ENCODE results near the gene RMDN2. TPM values are rescaled to one million over a fixed set of nuclear protein-coding genes. Genes with fewer than 3 reads are reported as not detected.
"Not testable (repeated sequence)": the region's sequence is repeated elsewhere in the genome, so short reads cannot be mapped to it uniquely, and the experiment has no call there.

RMDN2 gene
- total RNA-seq, 1 experiment from 2014 or later: 4.3 TPM

DNA sequence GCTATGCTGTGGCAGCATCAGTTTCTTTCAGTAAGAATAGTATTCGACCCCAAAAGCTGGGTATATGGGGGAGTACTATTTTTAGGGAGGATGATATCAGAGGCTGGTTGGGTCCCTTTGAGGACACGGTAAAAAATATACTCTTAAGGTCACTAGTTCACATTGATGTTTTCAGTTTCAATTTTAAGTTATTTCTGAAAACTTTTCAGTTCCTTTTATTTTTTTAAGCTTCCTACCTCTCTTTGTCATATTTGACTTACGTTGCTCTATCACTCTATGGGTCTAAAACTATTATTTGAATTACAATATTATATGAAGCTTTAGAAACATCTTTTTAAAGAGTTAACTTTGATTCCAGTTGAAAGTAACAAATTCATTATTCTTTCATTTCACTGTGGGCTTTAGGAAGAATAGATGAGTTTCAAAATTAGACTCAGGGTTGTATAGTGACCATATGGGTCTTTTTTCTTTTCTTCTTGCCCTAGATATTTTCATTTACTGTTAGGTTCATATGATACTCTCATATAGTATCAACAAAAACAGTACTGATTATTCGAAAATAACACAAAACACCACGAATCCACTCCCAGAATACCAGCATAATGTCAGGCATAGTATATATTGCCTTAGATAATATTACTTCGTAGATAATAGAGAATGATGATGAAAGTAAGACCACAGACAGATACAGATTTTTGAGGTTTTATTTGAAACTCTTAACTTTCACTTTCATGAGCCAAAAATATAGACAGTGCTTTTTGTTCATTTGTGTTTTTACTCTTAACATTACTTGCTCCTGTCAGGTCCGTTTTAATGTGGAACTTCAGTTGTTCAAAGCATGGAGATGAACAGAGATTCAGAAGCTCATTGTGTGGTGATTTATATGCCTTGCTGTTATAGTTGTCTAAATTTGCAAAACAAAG, 9.8 kb downstream of the RMDN2 start:
- Mint-ChIP-seq H3K27ac (ENCODE audit: unreplicated experiment) (no peak overlapping the region), H3K36me3 (ENCODE audit: insufficient read depth, unreplicated experiment) (peaks cover 5% of the 10 kb centered on the region), H3K9me3 (ENCODE audit: unreplicated experiment) (peaks cover 16% of the 10 kb centered on the region), H3K27me3 (ENCODE audit: insufficient read depth, unreplicated experiment) (no peaks in the 10 kb centered on the region), H3K4me1 (ENCODE audit: low read depth, unreplicated experiment) (peaks cover 22% of the 10 kb centered on the region), H3K4me3 (ENCODE audit: unreplicated experiment) (no peak overlapping the region)
- H3K27me3 ChIP-seq (replicated peaks; ENCODE audit: control insufficient read depth, insufficient read depth, low read length): no peaks in the 10 kb centered on the region
- TF ChIP-seq, protein P1, sequence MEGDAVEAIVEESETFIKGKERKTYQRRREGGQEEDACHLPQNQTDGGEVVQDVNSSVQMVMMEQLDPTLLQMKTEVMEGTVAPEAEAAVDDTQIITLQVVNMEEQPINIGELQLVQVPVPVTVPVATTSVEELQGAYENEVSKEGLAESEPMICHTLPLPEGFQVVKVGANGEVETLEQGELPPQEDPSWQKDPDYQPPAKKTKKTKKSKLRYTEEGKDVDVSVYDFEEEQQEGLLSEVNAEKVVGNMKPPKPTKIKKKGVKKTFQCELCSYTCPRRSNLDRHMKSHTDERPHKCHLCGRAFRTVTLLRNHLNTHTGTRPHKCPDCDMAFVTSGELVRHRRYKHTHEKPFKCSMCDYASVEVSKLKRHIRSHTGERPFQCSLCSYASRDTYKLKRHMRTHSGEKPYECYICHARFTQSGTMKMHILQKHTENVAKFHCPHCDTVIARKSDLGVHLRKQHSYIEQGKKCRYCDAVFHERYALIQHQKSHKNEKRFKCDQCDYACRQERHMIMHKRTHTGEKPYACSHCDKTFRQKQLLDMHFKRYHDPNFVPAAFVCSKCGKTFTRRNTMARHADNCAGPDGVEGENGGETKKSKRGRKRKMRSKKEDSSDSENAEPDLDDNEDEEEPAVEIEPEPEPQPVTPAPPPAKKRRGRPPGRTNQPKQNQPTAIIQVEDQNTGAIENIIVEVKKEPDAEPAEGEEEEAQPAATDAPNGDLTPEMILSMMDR (IDR thresholded peaks at IDR 0.05; ENCODE audit: insufficient read depth in 1 of 2, low read depth in 1 of 2, low read length in 1 of 2, severe bottlenecking in 1 of 2, unreplicated experiment in 1 of 2): no peak
- POLR2A ChIA-PET: no interaction called here
- intact Hi-C loops (cut with micrococcal nuclease; ENCODE audit: unreplicated experiment): no loop called here
- BruUV-seq (replicated peaks): no TSS peak
- H3K4me3 ChIP-seq (ENCODE audit: low read depth, low read length): no peak overlapping the region
- H3K36me3 ChIP-seq (ENCODE audit: control insufficient read depth, insufficient read depth, low read length): no peaks in the 10 kb centered on the region
- peaks cover 10% of the 10 kb centered on the region; the same call in 1 of the 2 replicates for H3K4me1 ChIP-seq
- CTCF ChIA-PET: no interaction called here
- DNase-seq: no peak
- H3K9me3 ChIP-seq: no peaks in the 10 kb centered on the region; the same call in 1 of the 2 replicates

DNA sequence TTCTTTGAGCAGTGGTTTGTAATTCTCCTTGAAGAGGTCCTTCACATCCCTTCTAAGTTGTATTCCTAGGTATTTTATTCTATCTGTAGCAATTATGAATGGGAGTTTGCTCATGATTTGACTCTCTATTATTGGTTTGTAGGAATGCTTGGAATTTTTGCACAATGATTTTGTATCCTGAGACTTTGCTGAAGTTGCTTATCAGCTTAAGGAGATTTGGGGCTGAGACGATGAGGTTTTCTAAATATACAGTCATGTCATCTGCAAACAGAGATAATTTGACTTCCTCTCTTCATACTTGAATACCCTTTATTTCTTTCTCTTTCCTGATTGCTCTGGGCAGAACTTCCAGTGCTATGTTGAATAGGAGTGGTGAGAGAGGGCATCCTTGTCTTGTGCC, 12.5 kb downstream of the RMDN2 start:
- H3K27me3 ChIP-seq (replicated peaks; ENCODE audit: control insufficient read depth, insufficient read depth, low read length); H3K4me3 ChIP-seq (ENCODE audit: low read depth, low read length); POLR2A ChIA-PET; H3K36me3 Mint-ChIP-seq (ENCODE audit: insufficient read depth, unreplicated experiment); CTCF ChIA-PET; BruUV-seq (replicated peaks); H3K27ac Mint-ChIP-seq (ENCODE audit: unreplicated experiment); H3K9me3 ChIP-seq; H3K36me3 ChIP-seq (ENCODE audit: control insufficient read depth, insufficient read depth, low read length); H3K4me3 Mint-ChIP-seq (ENCODE audit: unreplicated experiment); H3K27me3 Mint-ChIP-seq (ENCODE audit: insufficient read depth, unreplicated experiment); DNase-seq; intact Hi-C loops (cut with micrococcal nuclease; ENCODE audit: unreplicated experiment): not testable (repeated sequence)
- peaks cover 22% of the 10 kb centered on the region for H3K4me1 Mint-ChIP-seq (ENCODE audit: low read depth, unreplicated experiment)
- peaks cover 28% of the 10 kb centered on the region for H3K9me3 Mint-ChIP-seq (ENCODE audit: unreplicated experiment)
- H3K4me1 ChIP-seq: peaks cover 10% of the 10 kb centered on the region; the same call in 1 of the 2 replicates

DNA sequence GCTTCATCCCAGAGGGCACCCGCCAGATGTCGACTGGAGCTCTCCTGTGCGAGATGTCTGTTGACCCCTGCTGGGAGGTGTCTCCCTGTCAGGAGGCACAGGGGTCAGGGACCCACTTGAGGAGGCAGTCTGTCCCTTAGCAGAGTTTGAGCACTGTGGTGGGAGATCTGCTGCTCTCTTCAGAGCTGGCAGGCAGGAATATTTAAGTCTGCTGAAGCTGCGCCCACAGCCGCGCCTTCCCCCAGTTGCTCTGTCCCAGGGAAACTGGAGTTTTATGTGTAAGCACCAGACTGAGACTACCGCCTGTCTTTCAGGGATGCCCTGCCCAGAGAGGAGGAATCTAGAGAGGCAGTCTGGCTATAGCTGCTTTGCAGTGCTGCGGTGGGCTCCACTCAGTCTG, 16.2 kb downstream of the RMDN2 start:
- H3K27ac Mint-ChIP-seq (ENCODE audit: unreplicated experiment); H3K9me3 ChIP-seq; H3K36me3 Mint-ChIP-seq (ENCODE audit: insufficient read depth, unreplicated experiment); POLR2A ChIA-PET; H3K27me3 Mint-ChIP-seq (ENCODE audit: insufficient read depth, unreplicated experiment); H3K4me3 ChIP-seq (ENCODE audit: low read depth, low read length); H3K4me3 Mint-ChIP-seq (ENCODE audit: unreplicated experiment); CTCF ChIA-PET; intact Hi-C loops (cut with micrococcal nuclease; ENCODE audit: unreplicated experiment); H3K27me3 ChIP-seq (replicated peaks; ENCODE audit: control insufficient read depth, insufficient read depth, low read length); BruUV-seq (replicated peaks); H3K36me3 ChIP-seq (ENCODE audit: control insufficient read depth, insufficient read depth, low read length); DNase-seq: not testable (repeated sequence)
- peaks cover 28% of the 10 kb centered on the region for H3K9me3 Mint-ChIP-seq (ENCODE audit: unreplicated experiment)
- H3K4me1 Mint-ChIP-seq (ENCODE audit: low read depth, unreplicated experiment): peaks cover 22% of the 10 kb centered on the region
- H3K4me1 ChIP-seq: peaks cover 10% of the 10 kb centered on the region; the same call in 1 of the 2 replicates

DNA sequence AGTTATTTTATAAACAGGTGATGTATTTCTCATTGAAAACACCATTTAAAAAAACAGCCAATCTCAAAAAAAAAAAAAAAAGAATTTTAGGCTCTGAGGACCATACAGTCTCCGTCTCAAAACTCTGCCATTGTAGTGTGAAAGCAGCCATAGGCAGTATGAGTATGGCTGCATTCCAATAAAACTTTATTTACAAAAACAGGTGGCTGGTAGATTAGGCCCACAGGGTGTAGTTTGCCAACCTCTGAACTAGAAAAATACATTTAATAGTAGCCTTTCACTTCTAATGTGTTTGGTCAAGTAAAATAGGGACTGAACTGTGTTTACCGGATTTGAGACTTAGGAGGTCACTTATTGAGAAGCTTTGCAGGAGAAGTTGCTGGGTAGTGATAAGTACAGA, 19.2 kb downstream of the RMDN2 start:
- Histone ChIP-seq H3K36me3 (ENCODE audit: control insufficient read depth, insufficient read depth, low read length) (no peaks in the 10 kb centered on the region), H3K4me3 (ENCODE audit: low read depth, low read length) (no peak overlapping the region), H3K27me3 (replicated peaks; ENCODE audit: control insufficient read depth, insufficient read depth, low read length) (no peaks in the 10 kb centered on the region), H3K9me3 (0 out of 2 replicates have a peak, but pooled peaks cover 4% of the 10 kb centered on the region), H3K4me1 (no peaks in the 10 kb centered on the region)
- TF ChIP-seq, protein P1 (IDR thresholded peaks at IDR 0.05; ENCODE audit: insufficient read depth in 1 of 2, low read depth in 1 of 2, low read length in 1 of 2, severe bottlenecking in 1 of 2, unreplicated experiment in 1 of 2): no peak
- ChIA-PET POLR2A (no interaction called here), CTCF (interaction anchor here (0.8 kb wide), 1 partner anchor 67 kb away, joined by 3 read pairs; no protein-coding TSS in a partner anchor)
- Mint-ChIP-seq H3K36me3 (ENCODE audit: insufficient read depth, unreplicated experiment) (no peaks in the 10 kb centered on the region), H3K27me3 (ENCODE audit: insufficient read depth, unreplicated experiment) (no peaks in the 10 kb centered on the region), H3K4me1 (ENCODE audit: low read depth, unreplicated experiment) (peaks cover under 1% of the 10 kb centered on the region), H3K27ac (ENCODE audit: unreplicated experiment) (no peak overlapping the region), H3K9me3 (ENCODE audit: unreplicated experiment) (peaks cover 18% of the 10 kb centered on the region), H3K4me3 (ENCODE audit: unreplicated experiment) (no peak overlapping the region)
- BruUV-seq (replicated peaks): no TSS peak
- intact Hi-C loops (cut with micrococcal nuclease; ENCODE audit: unreplicated experiment): no loop called here
- no peak for DNase-seq

Measured in Caco-2 (cell line).